ENCODE data around the gene MEOX2.

Gene MEOX2

DNA sequence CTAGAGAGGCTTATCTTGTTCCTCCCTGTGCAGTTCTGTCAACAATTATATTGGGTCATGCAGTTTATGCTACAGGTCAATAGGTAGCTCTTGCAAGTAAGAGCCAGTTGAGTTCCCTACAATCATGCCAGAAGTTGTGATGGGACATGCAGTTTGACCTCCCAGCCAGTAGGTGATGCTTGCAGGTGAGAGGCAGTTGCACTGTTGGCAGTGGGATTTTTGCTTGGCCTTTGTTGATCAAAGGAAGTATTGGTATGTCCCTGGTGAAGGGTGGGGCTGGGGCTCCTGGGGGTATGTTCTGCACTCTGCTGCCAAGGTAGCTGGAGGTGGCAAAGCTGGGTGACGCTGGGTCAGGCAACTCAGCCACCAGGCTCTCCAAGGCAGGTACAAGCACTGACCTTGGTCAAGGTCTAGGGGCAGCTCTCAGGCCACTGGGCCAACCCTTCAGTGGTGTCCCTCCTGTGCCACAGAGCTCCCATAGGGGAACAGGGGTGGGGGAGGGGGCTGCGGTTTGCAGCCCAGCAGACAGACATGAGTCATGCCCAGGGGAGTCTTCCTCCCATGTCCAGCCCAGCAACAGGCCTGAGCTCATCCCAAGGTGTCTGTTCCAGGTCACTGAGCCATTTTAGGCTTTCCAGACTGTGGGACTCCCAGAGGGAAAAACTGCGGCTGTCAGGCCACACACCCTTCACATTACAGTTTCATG is 43.3 kb downstream of the MEOX2 start:
- TF ChIP-seq, protein P1, sequence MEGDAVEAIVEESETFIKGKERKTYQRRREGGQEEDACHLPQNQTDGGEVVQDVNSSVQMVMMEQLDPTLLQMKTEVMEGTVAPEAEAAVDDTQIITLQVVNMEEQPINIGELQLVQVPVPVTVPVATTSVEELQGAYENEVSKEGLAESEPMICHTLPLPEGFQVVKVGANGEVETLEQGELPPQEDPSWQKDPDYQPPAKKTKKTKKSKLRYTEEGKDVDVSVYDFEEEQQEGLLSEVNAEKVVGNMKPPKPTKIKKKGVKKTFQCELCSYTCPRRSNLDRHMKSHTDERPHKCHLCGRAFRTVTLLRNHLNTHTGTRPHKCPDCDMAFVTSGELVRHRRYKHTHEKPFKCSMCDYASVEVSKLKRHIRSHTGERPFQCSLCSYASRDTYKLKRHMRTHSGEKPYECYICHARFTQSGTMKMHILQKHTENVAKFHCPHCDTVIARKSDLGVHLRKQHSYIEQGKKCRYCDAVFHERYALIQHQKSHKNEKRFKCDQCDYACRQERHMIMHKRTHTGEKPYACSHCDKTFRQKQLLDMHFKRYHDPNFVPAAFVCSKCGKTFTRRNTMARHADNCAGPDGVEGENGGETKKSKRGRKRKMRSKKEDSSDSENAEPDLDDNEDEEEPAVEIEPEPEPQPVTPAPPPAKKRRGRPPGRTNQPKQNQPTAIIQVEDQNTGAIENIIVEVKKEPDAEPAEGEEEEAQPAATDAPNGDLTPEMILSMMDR (IDR thresholded peaks at IDR 0.05), result no peak

DNA sequence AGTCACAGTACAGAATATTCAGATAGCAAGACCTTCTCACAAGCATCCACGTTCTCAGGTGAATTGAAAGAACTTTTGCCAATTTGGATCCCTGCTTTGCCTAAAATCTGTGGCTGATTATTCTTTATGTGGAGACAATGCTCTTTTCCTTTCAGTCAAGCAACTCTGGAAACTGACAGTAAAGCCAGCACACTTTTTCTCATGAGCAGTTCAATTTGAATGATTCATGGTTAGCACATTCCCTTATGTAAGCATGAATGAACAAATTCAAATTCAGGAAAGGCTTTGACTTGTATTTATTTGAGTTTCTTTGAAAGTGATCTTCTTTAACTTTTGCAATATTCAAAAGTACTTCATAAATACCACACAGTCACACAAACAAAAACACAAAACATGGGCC is 57.6 kb downstream of the MEOX2 start:
- TF ChIP-seq, protein P1 (IDR thresholded peaks at IDR 0.05), result no peak

DNA sequence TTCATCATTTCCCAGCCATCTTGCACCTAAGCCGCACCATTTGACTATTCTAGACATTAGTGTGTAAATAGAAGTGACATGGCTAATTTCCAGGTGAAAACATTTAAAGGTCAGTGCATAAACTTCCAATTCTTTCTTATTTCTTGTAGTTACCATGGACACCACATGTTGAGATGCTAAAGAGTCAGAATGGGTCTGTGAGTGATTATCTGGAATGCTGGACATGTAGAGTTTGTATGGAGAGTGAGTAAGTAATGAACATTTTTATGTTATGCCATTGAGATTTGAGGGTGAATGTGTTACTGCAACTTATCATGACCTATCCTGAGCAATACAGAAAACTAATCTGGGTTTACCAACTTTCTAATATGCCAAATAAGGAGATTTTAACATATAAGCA is 60.4 kb downstream of the MEOX2 start:
- TF ChIP-seq, protein P1 (IDR thresholded peaks at IDR 0.05), result no peak

DNA sequence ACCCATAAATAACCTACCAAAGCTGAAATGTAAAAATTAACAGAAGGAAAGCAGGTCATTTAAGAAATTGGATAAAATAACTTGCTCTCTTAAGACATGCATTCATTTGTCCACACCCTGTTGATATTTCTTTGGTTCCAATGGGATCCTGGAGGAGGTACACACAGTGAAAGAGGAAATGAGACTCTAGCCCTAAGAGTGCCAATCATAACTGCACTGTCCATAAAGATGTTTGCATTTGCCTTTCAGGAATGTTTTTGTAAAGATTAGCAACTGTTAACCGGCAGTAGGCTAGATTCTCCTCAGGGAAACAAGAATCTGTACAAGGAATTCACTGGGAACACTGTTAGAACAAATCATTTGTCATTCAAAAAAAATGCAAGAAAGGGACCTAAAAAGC is 61.0 kb downstream of the MEOX2 start:
- TF ChIP-seq, protein P1 (IDR thresholded peaks at IDR 0.05), result no peak

DNA sequence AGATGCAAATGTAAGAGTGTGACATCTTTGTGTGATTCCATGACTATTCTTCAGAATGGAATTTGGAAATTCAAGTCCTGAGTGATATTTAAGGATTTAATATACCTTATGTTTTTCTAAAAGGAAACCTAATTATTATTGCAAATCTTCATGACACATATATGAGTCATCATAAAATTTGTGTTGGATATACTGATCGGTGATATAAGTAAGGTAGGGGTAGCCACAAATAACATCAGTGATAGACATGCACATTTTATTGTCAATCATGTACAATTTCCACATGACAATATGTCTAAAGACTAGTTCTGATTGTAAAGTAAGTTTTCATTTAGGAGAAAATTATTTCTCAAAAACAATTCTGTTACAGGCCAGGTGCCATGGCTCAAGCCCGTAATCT is 65.0 kb downstream of the MEOX2 start:
- TF ChIP-seq, protein P1 (IDR thresholded peaks at IDR 0.05), result no peak

DNA sequence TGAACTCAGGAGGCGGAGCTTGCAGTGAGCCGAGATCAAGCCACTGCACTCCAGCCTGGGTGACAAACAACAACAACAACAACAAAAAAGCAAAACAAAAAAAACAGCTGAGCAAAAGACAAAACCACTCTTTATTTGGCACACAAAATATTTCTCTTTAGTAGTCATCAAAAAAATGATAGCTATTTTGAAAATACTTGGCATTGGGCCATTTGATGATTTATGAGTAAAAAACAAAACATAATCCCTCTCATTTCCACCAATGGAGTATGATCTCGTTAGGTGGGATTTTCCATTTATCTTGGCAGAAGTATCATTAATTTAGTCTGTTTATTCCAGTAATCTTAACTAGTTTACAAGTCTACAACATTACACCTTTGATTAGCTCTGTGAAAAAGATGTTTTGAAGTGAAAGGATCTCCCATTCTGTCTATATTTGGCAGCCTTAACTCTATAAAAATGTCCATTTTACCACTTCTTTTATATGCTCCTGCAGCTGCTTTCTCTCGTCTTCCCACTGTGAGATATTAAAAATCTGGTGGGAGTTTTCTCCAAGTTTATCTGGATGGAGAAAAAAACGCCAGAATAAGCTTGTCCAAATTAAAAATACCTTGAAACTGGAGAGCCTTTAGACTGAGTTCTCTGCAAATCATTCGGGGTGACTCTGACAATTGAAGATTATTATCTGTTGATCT is 65.8 kb downstream of the MEOX2 start:
- TF ChIP-seq, protein P1 (IDR thresholded peaks at IDR 0.05), result no peak

GRCh38 chr7:15618275-15618674 is 68.2 kb downstream of the MEOX2 start:
- TF ChIP-seq, protein P1 (IDR thresholded peaks at IDR 0.05), result no peak

All from LNCAP (cell line).